ENCODE measurements around the gene IRF1. TPM values are rescaled to one million over a fixed set of nuclear protein-coding genes. Genes with fewer than 3 reads are reported as not detected.

The IRF1 gene
- total RNA-seq, 1 donor from 2014 or later = 11.0 TPM

DNA sequence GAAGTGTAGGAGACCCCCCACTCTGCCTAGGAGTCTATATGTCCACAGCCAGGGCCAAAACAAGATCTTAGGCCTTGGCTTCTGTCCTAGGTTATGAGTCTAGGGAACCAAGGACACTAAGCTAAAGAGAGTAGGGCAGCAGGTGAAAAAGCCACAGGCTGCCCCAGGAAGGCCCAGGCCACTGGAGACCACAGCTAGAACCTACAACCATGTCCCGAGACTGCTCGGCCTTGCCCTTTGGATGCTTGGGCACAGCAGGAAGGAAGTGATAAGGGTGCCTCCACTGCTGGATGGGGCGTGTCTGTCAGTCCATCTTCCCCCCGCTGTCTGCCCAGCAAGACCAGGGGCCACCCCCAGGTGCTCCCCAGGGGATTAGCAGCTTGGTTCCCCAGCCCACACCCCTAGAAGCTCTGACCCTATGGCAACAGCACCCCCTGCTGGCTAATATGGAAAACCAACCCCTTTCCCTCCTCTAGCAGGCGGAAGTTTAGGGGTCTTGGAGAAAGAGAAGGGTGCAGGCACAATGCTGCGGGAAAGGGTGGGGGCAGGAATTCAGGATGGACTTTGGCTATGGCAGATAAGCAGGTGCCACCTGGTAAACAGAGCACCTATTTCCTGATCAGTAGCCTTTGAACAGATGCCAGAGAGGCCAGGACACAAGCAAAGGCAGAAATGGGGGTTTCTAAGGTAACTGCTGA lies 10.5 kb upstream of the IRF1 start:
- peak; percentile 15 for DNase-seq

DNA sequence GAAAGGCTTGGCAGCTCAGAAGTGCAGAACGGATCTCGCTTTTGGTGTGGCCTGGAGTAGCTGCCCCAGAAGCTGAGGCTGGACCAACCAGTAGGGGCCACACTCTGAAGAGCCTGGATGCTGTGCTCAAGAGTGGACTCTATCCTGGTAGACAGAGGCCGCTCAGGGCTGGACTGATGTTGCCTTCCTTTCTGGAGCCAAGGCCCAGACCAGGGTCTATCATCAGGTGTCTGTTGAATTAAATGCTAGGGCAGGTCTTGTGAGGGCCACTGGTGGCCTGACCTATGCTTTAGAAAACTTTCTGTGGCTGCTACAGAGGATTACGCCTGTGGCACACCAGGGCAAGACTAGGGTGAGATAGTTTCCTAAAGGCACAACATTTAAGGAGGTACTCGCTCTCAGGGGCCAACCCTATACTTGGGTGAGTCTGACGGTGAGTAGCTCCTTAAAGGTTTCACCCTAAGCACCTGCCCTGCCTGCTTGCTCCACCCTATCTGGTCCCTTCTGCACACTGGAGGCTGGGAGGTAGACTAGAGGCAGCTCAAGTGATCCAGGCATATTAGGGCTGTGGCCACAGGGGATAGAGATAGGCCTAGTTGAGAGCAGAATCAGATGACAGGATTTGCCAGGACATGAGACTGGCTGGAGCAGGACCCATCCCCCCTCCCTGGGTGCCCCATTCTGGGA lies 9.8 kb upstream of the IRF1 start:
- no peak for DNase-seq

DNA sequence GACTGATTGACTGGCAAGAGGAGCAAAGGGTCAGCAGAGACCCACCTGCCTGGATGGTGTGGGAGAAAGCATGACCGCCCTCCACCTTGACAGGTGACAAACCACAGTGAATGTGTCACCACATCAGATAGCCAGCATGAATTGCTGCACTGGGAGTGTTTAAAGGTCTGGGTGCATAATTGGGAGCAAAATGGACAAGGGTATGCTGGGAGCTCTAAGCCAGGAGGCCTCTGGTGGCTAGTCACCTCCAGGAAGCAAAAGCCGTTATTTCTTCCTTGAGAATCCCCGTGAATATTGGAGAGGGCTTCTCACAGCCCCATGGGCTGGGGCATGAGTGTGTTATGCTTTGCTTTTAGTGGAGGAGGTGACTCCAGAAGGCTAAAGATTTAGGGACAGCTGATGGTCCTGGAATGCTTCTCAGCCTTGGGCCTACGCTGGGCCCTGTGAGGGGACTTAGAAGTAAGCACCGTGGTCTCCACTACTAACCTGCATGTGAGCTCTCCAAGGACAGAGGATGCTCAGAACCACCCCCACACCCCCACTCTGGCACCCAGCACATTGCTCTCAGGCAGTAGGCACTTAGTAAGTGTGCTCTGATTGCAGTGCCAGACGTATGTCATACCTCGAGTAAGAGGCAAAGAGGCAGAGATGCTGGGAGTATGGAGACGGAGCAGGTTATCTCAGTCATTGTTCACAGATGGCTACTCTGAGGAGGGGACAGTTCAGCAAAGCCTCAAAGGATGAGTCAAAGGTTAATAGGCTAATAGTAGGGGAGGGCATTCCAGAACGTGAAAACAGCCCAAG lies 9.1 kb upstream of the IRF1 start:
- no peak for DNase-seq

GRCh38 chr5:132498686-132499271 lies 8.2 kb upstream of the IRF1 start:
- no peak for DNase-seq

DNA sequence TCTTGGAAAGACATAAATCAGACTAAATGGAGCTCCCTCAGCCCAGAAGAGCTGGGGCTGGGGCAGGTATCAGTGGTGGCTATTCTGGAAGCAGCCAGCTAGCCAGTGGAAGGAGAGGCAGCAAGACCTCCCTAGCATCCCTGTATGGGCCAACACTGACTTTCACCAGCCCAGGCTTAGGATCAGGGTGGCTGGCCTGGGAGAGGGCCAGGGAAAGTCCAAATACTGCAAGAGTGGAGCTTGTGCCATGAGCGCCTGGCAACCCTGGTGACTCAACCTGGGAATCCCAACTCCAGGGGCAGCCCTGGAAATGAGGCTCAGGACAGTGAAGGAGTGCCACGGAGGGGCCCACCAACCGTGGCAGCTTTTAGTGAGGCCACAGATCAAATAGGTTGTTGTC lies 7.6 kb upstream of the IRF1 start:
- no peak for DNase-seq

GRCh38 chr5:132497488-132497997 lies 7.0 kb upstream of the IRF1 start:
- DNase-seq = peak; percentile 27

GRCh38 chr5:132496631-132497487 lies 6.3 kb upstream of the IRF1 start:
- peak; percentile 61 for DNase-seq

- DNase-seq = peak; percentile 78
Observed at GRCh38 chr5:132496191-132496630, 5.6 kb upstream of the IRF1 start.

GRCh38 chr5:132495667-132496190 lies 5.2 kb upstream of the IRF1 start:
- DNase-seq = peak; percentile 76

DNA sequence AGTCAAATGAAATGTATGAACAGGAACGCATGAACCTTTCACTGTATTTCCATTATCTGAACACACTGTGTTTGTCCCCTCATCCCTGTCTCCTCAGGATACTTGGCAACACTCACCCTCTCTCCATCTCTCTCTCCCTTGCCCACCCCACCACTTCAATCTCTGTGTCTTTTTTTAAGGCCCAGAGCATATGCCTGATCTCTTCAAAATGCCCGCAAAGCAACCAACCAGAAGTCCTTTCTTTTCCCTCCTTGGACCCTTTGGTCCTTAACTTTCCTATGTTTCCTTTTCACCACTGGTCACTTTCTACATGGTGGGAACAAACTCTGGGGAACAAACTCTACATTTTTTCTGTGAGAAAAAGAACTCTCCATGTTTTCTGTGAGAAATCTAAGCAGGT lies 3.2 kb upstream of the IRF1 start:
- no peak for DNase-seq

DNA sequence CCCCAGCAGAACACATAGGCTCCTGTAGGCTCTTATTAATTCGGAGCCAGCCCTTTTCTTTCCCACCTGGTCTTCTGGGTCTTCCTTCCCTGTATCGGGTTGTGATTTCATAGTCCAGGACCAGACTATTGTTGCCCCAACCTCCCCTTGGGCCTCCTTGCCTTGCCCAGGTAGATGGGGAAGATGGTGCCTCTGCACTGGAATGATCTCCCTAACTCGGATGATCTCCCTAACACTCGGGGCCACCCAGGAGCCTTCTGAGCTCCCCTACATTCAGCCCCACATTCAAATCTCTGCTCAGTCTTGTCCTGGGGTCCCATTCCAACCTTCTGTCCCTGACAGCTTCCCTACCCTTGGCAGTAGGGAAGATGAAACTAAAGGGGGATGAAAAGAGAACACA lies 2.7 kb upstream of the IRF1 start:
- DNase-seq = no peak

GRCh38 chr5:132492386-132493125 lies 2.0 kb upstream of the IRF1 start:
- DNase-seq = no peak

DNA sequence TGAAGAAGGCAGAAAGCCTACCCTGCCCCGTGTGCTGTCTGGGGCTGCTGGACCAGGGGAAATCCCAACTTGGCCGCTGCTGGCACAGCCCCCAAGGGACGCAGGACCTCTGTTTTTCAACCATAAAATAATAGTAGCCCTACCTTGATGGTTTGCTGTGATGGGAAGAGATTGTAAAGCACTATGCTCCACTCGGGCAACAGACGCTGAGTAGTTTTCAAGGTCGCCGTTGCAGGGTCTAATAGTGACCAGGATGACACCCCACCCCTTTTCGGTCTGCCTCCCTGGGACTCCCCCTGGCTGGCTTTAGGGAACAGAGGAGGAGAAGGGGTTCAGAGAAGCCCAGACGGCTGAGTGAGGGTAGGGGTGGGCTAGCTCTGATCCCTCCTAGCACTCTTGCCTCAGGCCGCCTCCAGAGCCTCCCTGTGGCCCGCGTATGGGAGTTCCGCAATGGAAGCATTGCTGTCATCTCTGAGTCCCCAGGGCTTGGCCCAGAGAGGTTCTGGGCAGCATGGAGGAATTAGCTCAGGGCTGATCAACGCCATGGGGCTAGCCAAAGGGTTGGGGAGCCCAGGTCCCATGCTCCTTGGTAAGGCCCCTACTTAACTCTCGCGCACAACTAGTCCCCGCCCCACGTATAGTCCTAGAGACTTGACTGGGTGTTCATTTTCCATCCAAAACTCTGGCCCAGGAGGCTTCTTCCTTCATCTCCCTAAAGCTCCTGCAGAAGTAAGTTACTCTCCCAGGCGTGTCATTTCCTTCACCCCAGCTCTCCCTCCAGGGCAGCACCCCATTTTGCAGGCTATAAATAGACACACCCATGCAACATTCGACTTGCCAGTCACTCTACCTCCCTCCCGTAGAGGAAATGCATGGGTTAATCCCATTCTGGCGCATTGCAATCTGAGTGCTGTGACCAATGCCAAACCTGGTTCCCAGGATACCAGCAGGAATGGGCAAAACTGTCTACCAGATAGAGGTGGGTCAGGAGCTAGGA lies 1.1 kb upstream of the IRF1 start:
- DNase-seq = no peak

DNA sequence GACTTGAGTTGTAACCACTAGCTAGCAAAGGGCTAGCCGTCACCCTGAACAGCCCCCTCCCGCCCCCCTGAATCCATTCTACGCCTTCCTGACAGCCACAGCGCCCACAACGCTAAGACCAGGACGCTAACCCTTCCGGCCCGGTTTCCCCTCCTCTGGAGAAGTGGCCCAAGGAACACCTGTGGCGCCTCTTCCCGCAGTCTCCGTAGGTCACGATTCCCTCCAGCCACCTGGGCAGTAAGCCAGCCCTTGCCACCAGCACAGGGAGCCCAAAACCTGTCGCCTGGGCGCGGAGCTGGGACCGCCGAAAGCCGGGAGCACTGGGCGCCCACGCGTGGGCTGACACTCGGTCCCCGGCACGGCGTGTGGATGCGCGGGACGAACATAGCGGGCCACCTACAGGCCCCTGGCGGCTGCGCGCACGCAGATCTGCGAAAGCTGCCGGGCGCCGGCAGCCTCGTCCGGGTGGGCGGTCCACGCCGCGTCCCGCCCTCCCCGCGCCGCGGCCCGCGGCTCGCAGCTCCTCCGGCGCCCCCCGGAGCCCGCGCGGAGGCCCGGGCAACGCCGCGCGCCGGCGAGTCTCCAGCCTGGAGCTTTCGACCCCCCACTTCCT lies 596 bp downstream of the IRF1 start:
- no peak for DNase-seq

DNA sequence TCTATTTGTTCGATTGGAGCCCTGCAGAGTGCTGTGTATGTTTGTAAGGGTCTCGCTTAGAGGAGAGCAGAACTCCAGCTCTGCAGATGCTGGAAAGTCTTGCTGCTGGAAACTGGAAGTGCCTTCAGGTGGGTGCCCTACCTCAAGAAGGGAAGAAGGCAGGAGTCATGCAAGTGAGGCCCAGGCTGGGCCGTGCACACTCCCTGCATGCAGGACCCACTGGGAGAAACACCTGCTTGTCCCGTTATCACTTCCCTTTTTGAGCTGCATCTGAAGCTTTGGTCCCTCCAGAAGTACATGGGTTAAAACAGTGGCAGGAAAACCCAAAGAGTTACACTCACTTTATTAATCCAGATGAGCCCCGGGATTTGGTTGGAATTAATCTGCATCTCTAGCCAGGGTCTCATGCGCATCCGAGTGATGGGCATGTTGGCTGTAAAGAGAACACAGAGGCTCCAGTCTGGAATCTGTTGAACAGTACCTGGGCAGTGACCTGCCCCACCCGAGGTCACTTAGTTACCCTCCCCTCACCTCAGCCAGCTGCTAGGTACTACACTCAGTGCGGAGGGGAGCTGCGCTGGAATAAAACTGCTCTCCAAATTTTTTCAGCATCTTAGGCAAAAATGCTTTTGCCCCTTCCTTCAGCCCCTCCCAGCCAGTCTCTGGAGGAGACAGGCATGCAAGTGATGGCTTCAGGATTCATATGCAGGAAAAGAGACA lies 1.4 kb downstream of the IRF1 start:
- DNase-seq = no peak

GRCh38 chr5:132488590-132488989 lies 2.0 kb downstream of the IRF1 start:
- DNase-seq = no peak

DNA sequence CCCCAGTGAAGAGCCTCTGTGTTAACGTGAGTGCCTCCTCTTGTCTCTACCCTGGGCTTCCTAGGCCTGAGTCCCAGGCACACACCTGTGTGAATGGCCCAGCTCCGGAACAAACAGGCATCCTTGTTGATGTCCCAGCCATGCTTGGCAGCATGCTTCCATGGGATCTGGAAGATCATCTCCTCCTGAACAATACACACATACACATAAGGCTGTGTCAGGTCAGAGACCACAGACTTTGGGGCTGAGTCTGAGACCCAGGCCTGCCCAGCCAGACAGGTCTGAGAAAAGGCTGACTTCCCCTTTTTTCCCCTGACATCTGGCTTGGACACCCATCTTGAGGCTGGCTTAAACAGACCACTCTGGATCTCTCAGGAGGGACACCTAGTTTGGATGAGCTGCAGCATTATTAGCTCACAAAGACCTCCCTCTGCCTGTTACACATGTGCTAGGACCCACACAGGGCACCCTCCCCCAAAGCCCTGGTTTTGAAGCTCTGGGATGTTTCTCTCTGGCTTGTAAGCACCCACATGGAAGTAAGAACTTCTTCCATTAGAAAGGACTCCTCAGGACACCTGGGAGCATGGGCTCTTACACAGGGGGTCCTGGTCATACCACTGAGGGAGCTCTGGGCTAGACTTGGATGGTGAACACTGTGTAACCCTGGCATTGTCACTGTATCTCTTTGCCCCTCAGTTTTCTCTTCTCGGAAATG lies 2.6 kb downstream of the IRF1 start:
- no peak for DNase-seq

- DNase-seq = no peak
Observed at GRCh38 chr5:132487095-132487428, 3.5 kb downstream of the IRF1 start.
